HepG2 (cell line): ENCODE results near the gene IER5L. TPM values are rescaled to one million over a fixed set of nuclear protein-coding genes. Genes with fewer than 3 reads are reported as not detected.
A peak's percentile ranks its signal among the peaks of the same experiment; 100 is the strongest.

Experiments used
- ATAC-seq: fragments of 200-7000 bp; cut with Tn5 transposase; 3 replicates; pipeline ENCODE4 v1.9.1; 2020; ENCODE audit warnings: mild to moderate bottlenecking, moderate library complexity
- BruUV-seq: library from RNA; stranded (reverse); fragments of 400-500 nt; replicated peaks from 2 replicates; lab custom pipeline; 2021; lab: Mats Ljungman, UMichigan
- CTCF ChIA-PET: fragments of 300-600 bp; formaldehyde crosslinking; extraction: SDS; loops from one replicate; lab custom pipeline; 2021; ENCODE audit warnings: low total read pairs, inconsistent platforms, low intra/inter-chr PET ratio; lab: Yijun Ruan, JAX
- POLR2A ChIA-PET: fragments of 350-600 bp; sonication (Branson Sonifier 250); formaldehyde crosslinking; loops from one replicate; lab custom pipeline; 2020; ENCODE audit warnings: antibody characterized with exemption, inconsistent platforms; lab: Yijun Ruan, JAX
- DNase-seq: peaks from one replicate; pipeline ENCODE4 v3.0.0-alpha.2; 2015; ENCODE audit warnings: low spot score
- FAIRE-seq: peaks from 3 replicates; lab custom pipeline; 2011; peaks lifted over from hg19 to GRCh38; lab: Jason Lieb, UNC
- H2AFZ ChIP-seq: one replicate; pipeline ENCODE4 v1.6.1; 2011; ENCODE audit warnings: low read length, inconsistent platforms
- H3K27ac ChIP-seq: fragments of 300-600 bp; 3 replicates; pipeline ENCODE4 v1.8.0; 2011; ENCODE audit warnings: mixed run types, mild to moderate bottlenecking, mixed read lengths, low read length, inconsistent platforms; ENCODE audit not compliant: insufficient read depth; ENCODE audit errors: extremely low read length
- H3K27me3 ChIP-seq, 2 experiments: fragments of 200-600 bp in 1 of 2; 2 replicates in 1 of 2; 3 replicates in 1 of 2; pipeline versions ENCODE4 v1.6.0 to v1.8.0; 2011; ENCODE audit warnings: low read length in 2 of 2, mild to moderate bottlenecking in 2 of 2, moderate library complexity in 2 of 2, inconsistent platforms in 1 of 2; ENCODE audit not compliant: insufficient read depth in 2 of 2, control insufficient read depth in 1 of 2
- H3K36me3 ChIP-seq, 2 experiments: fragments of 200-600 bp in 1 of 2; replicated peaks in 1 of 2; 2 replicates in 1 of 2; 3 replicates in 1 of 2; pipeline versions ENCODE4 v1.5.1 to v1.8.0; 2011; ENCODE audit warnings: low read length in 2 of 2, inconsistent platforms in 1 of 2; ENCODE audit not compliant: insufficient read depth in 2 of 2, control insufficient read depth in 1 of 2
- H3K4me1 ChIP-seq: 2 replicates; pipeline ENCODE4 v1.5.1; 2012; ENCODE audit warnings: low read length, inconsistent platforms; ENCODE audit not compliant: insufficient read depth
- H3K4me2 ChIP-seq: 2 replicates; pipeline ENCODE4 v1.6.0; 2011; ENCODE audit warnings: low read depth, low read length, inconsistent platforms
- H3K4me3 ChIP-seq, 3 experiments: fragments of 200-600 bp in 1 of 3; sonication (generic), shearing (Covaris generic) in 1 of 3; replicated peaks in 1 of 3; 2 replicates each; pipeline ENCODE4 v1.5.1; 2011 to 2016; ENCODE audit warnings: low read length in 3 of 3, inconsistent platforms in 2 of 3, low read depth in 2 of 3, mild to moderate bottlenecking in 2 of 3, control low read depth in 1 of 3, mixed read lengths in 1 of 3; ENCODE audit not compliant: insufficient read depth in 1 of 3
- H3K79me2 ChIP-seq: one replicate; pipeline ENCODE4 v1.6.1; 2011; ENCODE audit warnings: low read length, inconsistent platforms; ENCODE audit not compliant: insufficient read depth
- H3K9ac ChIP-seq: 2 replicates; pipeline ENCODE4 v1.6.0; 2011; ENCODE audit warnings: mild to moderate bottlenecking, low read depth, low read length, inconsistent platforms; ENCODE audit not compliant: insufficient read depth
- H3K9me3 ChIP-seq: 2 replicates; pipeline ENCODE4 v1.5.1; 2012; ENCODE audit warnings: mild to moderate bottlenecking, low read length
- H4K20me1 ChIP-seq: 2 replicates; pipeline ENCODE4 v1.6.0; 2011; ENCODE audit warnings: inconsistent platforms, mild to moderate bottlenecking, low read length, moderate library complexity; ENCODE audit not compliant: insufficient read depth
- ATF2 ChIP-seq: sonication (generic); formaldehyde crosslinking; IDR thresholded peaks from 2 replicates; pipeline ENCODE4 v1.4.0; 2020; ENCODE audit warnings: missing genetic modification reagents
- IRF9 ChIP-seq: sonication (generic); formaldehyde crosslinking; IDR thresholded peaks from 2 replicates; pipeline ENCODE4 v1.8.0; 2022; ENCODE audit warnings: missing genetic modification reagents, mild to moderate bottlenecking, borderline replicate concordance
- MXD1 ChIP-seq: sonication (generic); formaldehyde crosslinking; IDR thresholded peaks from 2 replicates; pipeline ENCODE4 v1.4.0; 2020; ENCODE audit warnings: mild to moderate bottlenecking, missing genetic modification reagents
- PCBP1 ChIP-seq: fragments of 200-400 bp; formaldehyde crosslinking; IDR thresholded peaks from 2 replicates; pipeline ENCODE4 v1.6.1; 2017; ENCODE audit warnings: mild to moderate bottlenecking, low read depth, low read length, borderline replicate concordance
- PHF8 ChIP-seq: sonication (generic); formaldehyde crosslinking; IDR thresholded peaks from 2 replicates; pipeline ENCODE4 v1.5.0; 2020; ENCODE audit warnings: missing genetic modification reagents
- POLR2AphosphoS2 ChIP-seq: IDR thresholded peaks from 2 replicates; pipeline ENCODE4 v1.6.1; 2011; ENCODE audit warnings: low read depth, low read length, improper control_type of control experiment
- POLR2G ChIP-seq: fragments of 200-400 bp; formaldehyde crosslinking; IDR thresholded peaks from 2 replicates; pipeline ENCODE4 v1.6.1; 2018; ENCODE audit warnings: mild to moderate bottlenecking, low read depth, low read length, moderate library complexity
- RXRB ChIP-seq: IDR thresholded peaks from 2 replicates; pipeline ENCODE4 v1.6.1; 2016; ENCODE audit warnings: borderline replicate concordance, missing genetic modification reagents, missing compliant biosample characterization
- SRSF9 ChIP-seq: fragments of 200-400 bp; formaldehyde crosslinking; IDR thresholded peaks from 2 replicates; pipeline ENCODE4 v1.6.1; 2018; ENCODE audit warnings: borderline replicate concordance, mild to moderate bottlenecking, low read depth, low read length; ENCODE audit not compliant: insufficient read depth, poor library complexity, severe bottlenecking
- USF2 ChIP-seq, 2 experiments: sonication (generic) in 1 of 2; formaldehyde crosslinking in 1 of 2; IDR thresholded peaks; 2 replicates each; pipeline versions ENCODE4 v1.5.1 to v1.6.1; 2011 to 2020; ENCODE audit warnings: borderline replicate concordance in 1 of 2, low read depth in 1 of 2, low read length in 1 of 2, mild to moderate bottlenecking in 1 of 2, missing genetic modification reagents in 1 of 2, moderate library complexity in 1 of 2
- ZBTB7B ChIP-seq: sonication (generic); formaldehyde crosslinking; IDR thresholded peaks from 2 replicates; pipeline ENCODE4 v1.4.0; 2020; ENCODE audit warnings: missing genetic modification reagents
- ZC3H4 ChIP-seq: sonication (generic); formaldehyde crosslinking; IDR thresholded peaks from 2 replicates; pipeline ENCODE4 v1.4.0; 2020; ENCODE audit warnings: missing genetic modification reagents, borderline replicate concordance
- ZFX ChIP-seq: sonication (generic); formaldehyde crosslinking; IDR thresholded peaks from 2 replicates; pipeline ENCODE4 v1.4.0; 2020; ENCODE audit warnings: mild to moderate bottlenecking, low read depth, missing genetic modification reagents, moderate library complexity
- ZGPAT ChIP-seq: IDR thresholded peaks from 2 replicates; pipeline ENCODE4 v1.6.1; 2016; ENCODE audit warnings: mild to moderate bottlenecking
- ZSCAN12 ChIP-seq: sonication (generic); formaldehyde crosslinking; IDR thresholded peaks from 2 replicates; pipeline ENCODE4 v1.9.0; 2021; ENCODE audit warnings: mild to moderate bottlenecking, missing genetic modification reagents
- WGBS: methylation state at CpG from one replicate; pipeline ENCODE4 v1.1.6; 2017; ENCODE audit warnings: low lambda C conversion rate; 5-methylcytosine and 5-hydroxymethylcytosine counted together
- in situ Hi-C: cut with HindIII; loops from 2 replicates; pipeline ENCODE4 v1.10.0; 2017; ENCODE audit warnings: low pct_unique_long_range_greater_than_20kb; ENCODE audit not compliant: extremely low pct_ligation_motif_present
- intact Hi-C: fragments of 100-400 bp; cut with micrococcal nuclease; formaldehyde crosslinking; loops from one replicate; pipeline ENCODE4 v1.10.0; 2022; ENCODE audit not compliant: unreplicated experiment
- polyA plus RNA-seq, 8 experiments: library from polyadenylated mRNA; depleted of rRNA in 3 of 8; stranded (reverse) in 7 of 8; unstranded in 1 of 8; fragments of >200 nt; fragmentation: Illumina TruSeq in 4 of 8; extraction: Trizol in 4 of 8; gene quantifications; 2 replicates each; pipeline versions ENCODE4 v1.2.1 to v1.2.3, GENCODE V29; 2011 to 2016; ENCODE audit warnings: low read depth in 4 of 8, missing spikeins in 1 of 8, mixed read lengths in 1 of 8; ENCODE audit not compliant: insufficient read depth in 1 of 8
- total RNA-seq, 5 experiments: library from RNA; depleted of rRNA; stranded (reverse); fragments of >200 nt; fragmentation: Illumina TruSeq; extraction: Trizol; gene quantifications; 2 replicates each; pipeline ENCODE4 v1.2.3, GENCODE V29; 2016; ENCODE audit warnings: low read depth in 1 of 5

IER5L gene
- total and polyA plus RNA-seq, 2 of the 13 experiments (the other 11 are each of a cell fraction or from before 2014, with no cell fraction given) = 1.8 to 3.3 TPM

GRCh38 chr9:129140397-129141065 is 37.5 kb downstream of the IER5L start:
- POLR2A ChIA-PET = interaction anchor here (0.7 to 3.5 kb wide), 32 partner anchors 9 to 485 kb away, joined by 3 to 55 read pairs (median 6); partner anchors contain the start of genes CRAT, IER5L, NTMT1 and PTPA
- TSS peak; percentile 70 for BruUV-seq
- peak; percentile 56 for DNase-seq
- no peaks in the 10 kb centered on the region for H4K20me1 ChIP-seq
- peak overlapping the region; percentile 97 for H3K4me2 ChIP-seq
- peak; percentile 57 for ATAC-seq
- CTCF ChIA-PET = interaction anchor here (1.9 to 2.1 kb wide), 2 partner anchors 471 to 484 kb away, joined by 13 to 17 read pairs; no protein-coding TSS in a partner anchor
- peaks cover 6% of the 10 kb centered on the region for H3K79me2 ChIP-seq
- peaks cover 11 to 52% of the 10 kb centered on the region in 2 experiments for H3K36me3 ChIP-seq
- in situ Hi-C loops (loop anchor here (5.0 kb wide), 2 partner anchors 37 to 482 kb away; partner anchors contain the start of genes C9orf50 and IER5L), intact Hi-C loops (loop anchor here (5.0 kb wide), 1 partner anchor 37 kb away; the partner anchor contains the start of gene IER5L)
- no peak for FAIRE-seq
- no peak overlapping the region for H2AFZ ChIP-seq
- H3K4me1 ChIP-seq = peaks cover 56% of the 10 kb centered on the region
- WGBS = 44% methylated on average over 5 of the region's 8 CpGs
- H3K4me3 ChIP-seq = peak overlapping the region; percentile 57 to 75 (median 67)
- peak overlapping the region; percentile 98 for H3K27ac ChIP-seq
- no peaks in the 10 kb centered on the region for H3K27me3 ChIP-seq
- no peaks in the 10 kb centered on the region for H3K9me3 ChIP-seq
- peak overlapping the region; percentile 96 for H3K9ac ChIP-seq
- TF ChIP-seq PCBP1 (peak; percentile 94; the same call in 1 of the 2 replicates), ZGPAT (0 out of 2 replicates have a peak, but pooled peaks have one; percentile 4), SRSF9 (no peak), ZSCAN12 (no peak), PHF8 (CRISPR knock-in tag) (peak; percentile 42), ZC3H4 (CRISPR knock-in tag) (no peak), POLR2AphosphoS2 (no peak), ATF2 (no peak), RXRB (no peak), MXD1 (CRISPR knock-in tag) (peak; percentile 24; the same call in 1 of the 2 replicates), ZBTB7B (CRISPR knock-in tag) (no peak; the same call in 1 of the 2 replicates), USF2 (IDR thresholded peaks at IDR 0.05; ENCODE audit: low read depth, low read length) (no peak), USF2 (CRISPR knock-in tag; IDR thresholded peaks at IDR 0.05; ENCODE audit: borderline replicate concordance) (no peak), IRF9 (CRISPR knock-in tag) (no peak), POLR2G (peak; percentile 71), ZFX (CRISPR knock-in tag) (peak; percentile 62)
